ENCODE results near the gene LRRK1. TPM values are rescaled to one million over a fixed set of nuclear protein-coding genes. Genes with fewer than 3 reads are reported as not detected.

The LRRK1 gene
- total RNA-seq, 4 donors from 2014 or later = 9.4 to 35.5 (median 16.9) TPM

GRCh38 chr15:101105059-101105891 lies 186.1 kb downstream of the LRRK1 start:
- no peak for DNase-seq (ENCODE audit: low spot score)
- ATAC-seq (ENCODE audit: low FRiP score) = no peak
- no peak for TF ChIP-seq CTCF (IDR thresholded peaks at IDR 0.05)

- ATAC-seq (ENCODE audit: low FRiP score) (no peak), DNase-seq (ENCODE audit: low spot score) (no peak)
- TF ChIP-seq CTCF (IDR thresholded peaks at IDR 0.05) = no peak
Observed at GRCh38 chr15:101107101-101107500, 187.9 kb downstream of the LRRK1 start.

DNA sequence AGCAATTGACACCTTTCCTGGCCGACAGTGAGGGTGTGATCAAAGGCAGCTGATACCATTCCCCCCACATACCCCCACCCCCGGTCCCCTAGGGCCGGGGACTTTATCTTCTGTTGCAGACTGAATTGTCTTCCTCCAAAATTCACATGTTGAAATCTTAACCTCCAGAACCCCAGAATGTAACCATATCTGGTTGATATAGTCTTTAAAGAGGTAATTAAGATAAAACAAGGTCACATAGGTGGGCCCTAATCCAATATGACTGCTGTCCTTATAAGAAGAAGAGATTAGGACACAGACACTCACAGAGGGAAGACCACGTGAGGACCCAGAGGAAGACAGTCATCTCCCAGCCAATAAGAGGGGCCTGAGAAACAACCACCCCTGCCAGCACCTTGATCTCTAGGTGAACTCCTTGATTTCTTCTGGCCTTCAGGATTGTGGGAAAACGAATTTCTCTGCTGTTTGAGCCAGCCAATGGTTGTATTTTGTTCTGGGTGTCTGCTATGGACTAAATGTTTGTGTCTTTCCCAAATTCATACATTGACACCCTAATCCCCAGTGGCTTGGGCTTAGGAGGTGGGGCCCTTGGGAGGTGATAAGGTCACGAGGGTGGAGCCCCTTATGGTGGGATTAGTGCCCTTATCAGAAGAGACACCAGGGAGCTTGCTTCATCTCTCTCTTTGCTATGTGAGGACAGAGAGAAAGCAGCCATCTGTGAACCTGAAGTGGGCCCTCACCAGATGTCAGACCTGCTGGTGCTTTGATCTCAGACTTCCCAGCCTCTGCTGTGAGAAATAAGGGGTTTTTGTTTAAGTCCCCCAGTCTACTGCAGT lies 188.7 kb downstream of the LRRK1 start:
- DNase-seq (ENCODE audit: low spot score) (no peak), ATAC-seq (ENCODE audit: low FRiP score) (no peak)
- no peak for TF ChIP-seq CTCF (IDR thresholded peaks at IDR 0.05)

- DNase-seq (ENCODE audit: low spot score) (no peak), ATAC-seq (ENCODE audit: low FRiP score) (no peak)
- TF ChIP-seq CTCF (IDR thresholded peaks at IDR 0.05) = no peak
Observed at GRCh38 chr15:101108461-101108775, 189.3 kb downstream of the LRRK1 start.

GRCh38 chr15:101108791-101109190 lies 189.6 kb downstream of the LRRK1 start:
- ATAC-seq (ENCODE audit: low FRiP score) = no peak
- no peak for TF ChIP-seq CTCF (IDR thresholded peaks at IDR 0.05)

DNA sequence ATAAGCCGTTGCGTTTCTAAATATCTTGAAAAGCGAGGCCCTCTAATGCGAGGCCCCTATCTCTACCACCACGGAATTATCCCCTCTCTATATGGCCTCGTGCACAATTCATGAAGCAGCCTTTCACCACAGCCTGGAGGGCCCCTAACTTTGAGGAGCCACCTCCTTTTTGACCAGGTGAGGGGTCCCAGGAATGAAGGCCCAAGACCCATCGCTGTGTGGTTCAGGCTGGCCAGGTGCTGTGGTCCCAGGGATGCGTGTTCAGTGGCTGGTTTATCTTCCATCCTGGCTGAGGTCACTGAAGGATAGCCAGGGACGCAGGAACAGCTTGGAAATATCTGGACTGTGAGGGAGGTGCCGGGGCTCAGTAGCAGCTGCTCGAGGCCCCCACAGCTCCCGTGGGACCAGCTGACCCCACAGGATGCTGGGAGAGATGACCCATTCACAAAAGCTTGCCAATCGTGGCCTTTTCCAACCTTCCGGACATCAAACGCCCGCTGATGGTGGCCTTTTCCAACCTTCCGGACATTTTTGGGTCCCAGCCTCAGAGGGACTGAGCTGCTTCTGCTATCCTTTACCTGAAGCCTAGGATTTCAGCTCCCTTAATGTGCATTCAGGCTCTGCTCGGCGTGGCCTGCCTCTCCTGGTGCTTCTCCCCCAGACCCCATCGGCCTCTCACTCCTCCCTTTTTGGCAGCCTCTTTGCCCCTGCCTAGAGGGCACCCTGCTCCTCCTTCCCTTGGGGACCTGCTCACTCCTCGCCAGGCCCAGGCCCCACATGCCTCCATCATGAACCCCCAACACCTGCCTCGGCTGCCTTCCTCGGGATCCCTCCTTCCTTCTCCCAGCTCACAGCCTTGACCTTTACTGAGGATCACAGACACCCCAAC lies 191.8 kb downstream of the LRRK1 start:
- TF ChIP-seq CTCF (IDR thresholded peaks at IDR 0.05) = no peak
- DNase-seq (ENCODE audit: low spot score) (no peak), ATAC-seq (ENCODE audit: low FRiP score) (no peak)

More at GRCh38 chr15:101108791-101109190, 189.6 kb downstream of the LRRK1 start:
- no peak for DNase-seq (ENCODE audit: low spot score)
